Measurements from ENCODE around the gene LARP4B. TPM values are rescaled to one million over a fixed set of nuclear protein-coding genes. Genes with fewer than 3 reads are reported as not detected.

Gene LARP4B
- total RNA-seq, 1 experiment from 2014 or later = 122 TPM

DNA sequence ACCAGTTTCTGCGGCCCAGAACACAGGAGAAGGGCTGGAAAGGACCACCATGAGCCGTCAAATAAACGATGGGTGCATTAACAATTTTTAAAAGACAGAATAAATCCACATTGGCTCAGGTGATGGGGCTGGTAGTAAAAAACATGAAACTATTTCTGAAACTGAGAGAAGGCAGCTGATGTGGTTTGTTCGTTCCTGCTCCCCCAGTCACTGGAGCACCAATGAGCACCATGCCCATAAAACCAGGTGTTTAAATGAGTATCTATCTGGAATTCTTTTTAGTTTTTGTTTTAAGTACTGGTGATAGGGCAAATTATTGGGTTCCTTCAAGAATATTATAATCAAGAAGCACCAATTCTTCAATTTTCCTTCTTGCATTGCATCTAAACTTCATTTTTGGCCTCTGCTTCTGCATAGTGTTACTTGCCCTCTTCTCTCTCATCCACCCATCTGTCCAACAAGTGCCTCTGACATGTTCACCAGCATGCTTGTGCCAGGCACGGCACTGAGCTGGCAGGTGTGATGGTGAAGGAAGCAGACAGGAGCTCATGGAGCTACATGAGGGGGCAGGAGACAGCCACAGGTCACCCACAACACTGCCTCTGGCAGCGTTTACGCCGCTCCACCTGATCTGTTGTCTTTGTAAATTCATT, 65.5 kb downstream of the LARP4B start:
- CTCF ChIA-PET = no interaction called here
- POLR2A ChIA-PET = no interaction called here
- Histone ChIP-seq H3K79me2 (ENCODE audit: insufficient read depth, low read length) (peaks cover 74% of the 10 kb centered on the region), H3K27me3 (ENCODE audit: insufficient read depth, low read length) (no peaks in the 10 kb centered on the region), H3K36me3 (ENCODE audit: control insufficient read depth in 1 of 2, insufficient read depth in 2 of 2, low read length in 2 of 2) (peaks cover 12 to 28% of the 10 kb centered on the region in 2 experiments; a peak in 3 of 4 replicates), H3K9me2 (ENCODE audit: insufficient read depth) (no peaks in the 10 kb centered on the region), H3K9ac (ENCODE audit: low read length) (no peak overlapping the region), H3K4me2 (ENCODE audit: low read length) (no peak overlapping the region), H4K20me1 (ENCODE audit: insufficient read depth) (peaks cover 5% of the 10 kb centered on the region; the same call in 1 of the 2 replicates), H2AFZ (ENCODE audit: low read depth, low read length, poor library complexity, severe bottlenecking) (no peak overlapping the region), H3K4me3 (replicated peaks in 1 of 2; ENCODE audit: low read depth in 1 of 2, low read length in 2 of 2) (no peak overlapping the region), H3K4me1 (ENCODE audit: control insufficient read depth in 1 of 2, insufficient read depth in 2 of 2, low read length in 2 of 2) (no peaks in the 10 kb centered on the region), H3K27ac (ENCODE audit: low read depth, low read length) (no peak overlapping the region), H3K9me3 (ENCODE audit: control insufficient read depth in 1 of 2, insufficient read depth in 1 of 2, low read depth in 1 of 2, low read length in 2 of 2) (no peaks in the 10 kb centered on the region)
- RAD21 ChIA-PET (ENCODE audit: low non-redundant PET in 1 of 2, low total read pairs in 2 of 2, uncharacterized antibody in 2 of 2, unreplicated experiment in 2 of 2) = no interaction called here
- intact Hi-C loops (cut with micrococcal nuclease) = no loop called here
- TF ChIP-seq EGR1 (IDR thresholded peaks at IDR 0.05; ENCODE audit: low read depth) (no peak), ZFX (IDR thresholded peaks at IDR 0.05) (no peak), TCF7L2 (IDR thresholded peaks at IDR 0.05; ENCODE audit: borderline replicate concordance, extremely low read depth, insufficient read depth, insufficient read length) (no peak), JUND (IDR thresholded peaks at IDR 0.05) (no peak), ELF1 (IDR thresholded peaks at IDR 0.05; ENCODE audit: borderline replicate concordance, low read depth) (no peak), YY1 (IDR thresholded peaks at IDR 0.05; ENCODE audit: extremely low read depth, insufficient replicate concordance, low read depth, low read length) (no peak), MAX (IDR thresholded peaks at IDR 0.05) (no peak), ZNF274 (IDR thresholded peaks at IDR 0.05; ENCODE audit: low read depth, low read length) (no peak), POLR2AphosphoS5 (IDR thresholded peaks at IDR 0.05; ENCODE audit: low read depth, low read length) (no peak), CTCF (IDR thresholded peaks at IDR 0.05 in 2 of 3, conservative IDR thresholded peaks at IDR 0.05 in 1 of 3; ENCODE audit: borderline replicate concordance in 1 of 3, insufficient read depth in 1 of 3, low read depth in 2 of 3, low read length in 2 of 3) (no peak), FOSL1 (IDR thresholded peaks at IDR 0.05; ENCODE audit: low read depth) (no peak), SP1 (IDR thresholded peaks at IDR 0.05; ENCODE audit: low read depth) (no peak)
- TF ChIP-seq, protein P1, sequence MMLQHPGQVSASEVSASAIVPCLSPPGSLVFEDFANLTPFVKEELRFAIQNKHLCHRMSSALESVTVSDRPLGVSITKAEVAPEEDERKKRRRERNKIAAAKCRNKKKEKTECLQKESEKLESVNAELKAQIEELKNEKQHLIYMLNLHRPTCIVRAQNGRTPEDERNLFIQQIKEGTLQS (IDR thresholded peaks at IDR 0.05) = no peak
- TF ChIP-seq, protein P2, sequence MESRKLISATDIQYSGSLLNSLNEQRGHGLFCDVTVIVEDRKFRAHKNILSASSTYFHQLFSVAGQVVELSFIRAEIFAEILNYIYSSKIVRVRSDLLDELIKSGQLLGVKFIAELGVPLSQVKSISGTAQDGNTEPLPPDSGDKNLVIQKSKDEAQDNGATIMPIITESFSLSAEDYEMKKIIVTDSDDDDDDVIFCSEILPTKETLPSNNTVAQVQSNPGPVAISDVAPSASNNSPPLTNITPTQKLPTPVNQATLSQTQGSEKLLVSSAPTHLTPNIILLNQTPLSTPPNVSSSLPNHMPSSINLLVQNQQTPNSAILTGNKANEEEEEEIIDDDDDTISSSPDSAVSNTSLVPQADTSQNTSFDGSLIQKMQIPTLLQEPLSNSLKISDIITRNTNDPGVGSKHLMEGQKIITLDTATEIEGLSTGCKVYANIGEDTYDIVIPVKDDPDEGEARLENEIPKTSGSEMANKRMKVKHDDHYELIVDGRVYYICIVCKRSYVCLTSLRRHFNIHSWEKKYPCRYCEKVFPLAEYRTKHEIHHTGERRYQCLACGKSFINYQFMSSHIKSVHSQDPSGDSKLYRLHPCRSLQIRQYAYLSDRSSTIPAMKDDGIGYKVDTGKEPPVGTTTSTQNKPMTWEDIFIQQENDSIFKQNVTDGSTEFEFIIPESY (IDR thresholded peaks at IDR 0.05; ENCODE audit: extremely low read depth, insufficient replicate concordance, low read length) = no peak
- TF ChIP-seq, protein P3, sequence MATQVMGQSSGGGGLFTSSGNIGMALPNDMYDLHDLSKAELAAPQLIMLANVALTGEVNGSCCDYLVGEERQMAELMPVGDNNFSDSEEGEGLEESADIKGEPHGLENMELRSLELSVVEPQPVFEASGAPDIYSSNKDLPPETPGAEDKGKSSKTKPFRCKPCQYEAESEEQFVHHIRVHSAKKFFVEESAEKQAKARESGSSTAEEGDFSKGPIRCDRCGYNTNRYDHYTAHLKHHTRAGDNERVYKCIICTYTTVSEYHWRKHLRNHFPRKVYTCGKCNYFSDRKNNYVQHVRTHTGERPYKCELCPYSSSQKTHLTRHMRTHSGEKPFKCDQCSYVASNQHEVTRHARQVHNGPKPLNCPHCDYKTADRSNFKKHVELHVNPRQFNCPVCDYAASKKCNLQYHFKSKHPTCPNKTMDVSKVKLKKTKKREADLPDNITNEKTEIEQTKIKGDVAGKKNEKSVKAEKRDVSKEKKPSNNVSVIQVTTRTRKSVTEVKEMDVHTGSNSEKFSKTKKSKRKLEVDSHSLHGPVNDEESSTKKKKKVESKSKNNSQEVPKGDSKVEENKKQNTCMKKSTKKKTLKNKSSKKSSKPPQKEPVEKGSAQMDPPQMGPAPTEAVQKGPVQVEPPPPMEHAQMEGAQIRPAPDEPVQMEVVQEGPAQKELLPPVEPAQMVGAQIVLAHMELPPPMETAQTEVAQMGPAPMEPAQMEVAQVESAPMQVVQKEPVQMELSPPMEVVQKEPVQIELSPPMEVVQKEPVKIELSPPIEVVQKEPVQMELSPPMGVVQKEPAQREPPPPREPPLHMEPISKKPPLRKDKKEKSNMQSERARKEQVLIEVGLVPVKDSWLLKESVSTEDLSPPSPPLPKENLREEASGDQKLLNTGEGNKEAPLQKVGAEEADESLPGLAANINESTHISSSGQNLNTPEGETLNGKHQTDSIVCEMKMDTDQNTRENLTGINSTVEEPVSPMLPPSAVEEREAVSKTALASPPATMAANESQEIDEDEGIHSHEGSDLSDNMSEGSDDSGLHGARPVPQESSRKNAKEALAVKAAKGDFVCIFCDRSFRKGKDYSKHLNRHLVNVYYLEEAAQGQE (IDR thresholded peaks at IDR 0.05; ENCODE audit: low read depth) = no peak
- no TSS peak for BruUV-seq (replicated peaks)
- DNase-seq (ENCODE audit: low read depth, low spot score) (no peak), ATAC-seq (no peak)

Measured in HCT116 (cell line).